Mesenchymal stem cell (in vitro differentiated cells and primary cell): Measurements from ENCODE around the gene MKLN1.

ENCODE experiments used
- DNase-seq: peaks from one replicate; pipeline ENCODE4 v3.0.0-alpha.2; 2013
- H2AFZ ChIP-seq: one replicate; pipeline ENCODE4 v1.6.1; 2013; ENCODE audit warnings: low read depth, mild to moderate bottlenecking, control low read depth, inconsistent platforms, low read length, moderate library complexity
- H2AK5ac ChIP-seq: 2 replicates; pipeline ENCODE4 v1.6.1; 2013; ENCODE audit warnings: low read length, moderate library complexity, mild to moderate bottlenecking, inconsistent platforms; ENCODE audit not compliant: severe bottlenecking
- H2BK120ac ChIP-seq: one replicate; pipeline ENCODE4 v1.6.1; 2013; ENCODE audit warnings: low read depth, mild to moderate bottlenecking, inconsistent platforms, low read length, moderate library complexity
- H2BK12ac ChIP-seq, 2 experiments: one replicate each; pipeline ENCODE4 v1.6.1; 2013; ENCODE audit warnings: inconsistent platforms in 2 of 2, low read length in 2 of 2, mild to moderate bottlenecking in 2 of 2, moderate library complexity in 2 of 2, control low read depth in 1 of 2
- H2BK15ac ChIP-seq: one replicate; pipeline ENCODE4 v1.6.1; 2013; ENCODE audit warnings: mild to moderate bottlenecking, low read depth, inconsistent platforms; ENCODE audit not compliant: poor library complexity, severe bottlenecking
- H2BK5ac ChIP-seq: 2 replicates; pipeline ENCODE4 v1.6.1; 2013; ENCODE audit warnings: low read depth, mild to moderate bottlenecking, low read length, control low read depth, inconsistent platforms; ENCODE audit not compliant: poor library complexity, severe bottlenecking
- H3K14ac ChIP-seq, 2 experiments: one replicate each; pipeline ENCODE4 v1.6.1; 2013; ENCODE audit warnings: inconsistent platforms in 2 of 2, low read length in 2 of 2, control low read depth in 1 of 2, mild to moderate bottlenecking in 1 of 2, moderate library complexity in 1 of 2
- H3K18ac ChIP-seq, 2 experiments: one replicate each; pipeline ENCODE4 v1.6.1; 2013; ENCODE audit warnings: inconsistent platforms in 2 of 2, low read length in 2 of 2, control low read depth in 1 of 2, low read depth in 1 of 2, mild to moderate bottlenecking in 1 of 2
- H3K23ac ChIP-seq, 2 experiments: one replicate each; pipeline ENCODE4 v1.6.1; 2013; ENCODE audit warnings: inconsistent platforms in 2 of 2, low read length in 2 of 2, mild to moderate bottlenecking in 2 of 2, moderate library complexity in 2 of 2, control low read depth in 1 of 2
- H3K27ac ChIP-seq: 2 replicates; pipeline ENCODE4 v1.5.1; 2013; ENCODE audit warnings: mild to moderate bottlenecking, moderate library complexity, low read length, control low read depth, inconsistent platforms; ENCODE audit not compliant: poor library complexity, severe bottlenecking
- H3K27me3 ChIP-seq, 2 experiments: 2 replicates each; pipeline versions ENCODE4 v1.6.1 to v1.7.0; 2013; ENCODE audit warnings: low read length in 2 of 2, mild to moderate bottlenecking in 2 of 2, moderate library complexity in 2 of 2, control low read depth in 1 of 2, inconsistent platforms in 1 of 2; ENCODE audit not compliant: control insufficient read depth in 1 of 2, insufficient read depth in 1 of 2
- H3K36me3 ChIP-seq, 2 experiments: 2 replicates each; pipeline versions ENCODE4 v1.6.1 to v1.7.0; 2013; ENCODE audit warnings: low read length in 2 of 2, control low read depth in 1 of 2, inconsistent platforms in 1 of 2, low read depth in 1 of 2, mild to moderate bottlenecking in 1 of 2; ENCODE audit not compliant: insufficient read depth in 2 of 2, control insufficient read depth in 1 of 2
- H3K4ac ChIP-seq, 2 experiments: one replicate each; pipeline ENCODE4 v1.6.1; 2013; ENCODE audit warnings: inconsistent platforms in 2 of 2, low read length in 2 of 2, mild to moderate bottlenecking in 2 of 2, moderate library complexity in 2 of 2, control low read depth in 1 of 2, low read depth in 1 of 2
- H3K4me1 ChIP-seq: 2 replicates; pipeline ENCODE4 v1.6.1; 2013; ENCODE audit warnings: low read depth, low read length, control low read depth; ENCODE audit not compliant: control insufficient read depth, insufficient read depth
- H3K4me2 ChIP-seq: 2 replicates; pipeline ENCODE4 v1.6.1; 2013; ENCODE audit warnings: low read length, mild to moderate bottlenecking, inconsistent platforms; ENCODE audit not compliant: poor library complexity, severe bottlenecking
- H3K4me3 ChIP-seq, 2 experiments: 2 replicates each; pipeline versions ENCODE4 v1.5.1 to v1.7.0; 2013; ENCODE audit warnings: low read length in 2 of 2, mild to moderate bottlenecking in 2 of 2, control low read depth in 1 of 2, low read depth in 1 of 2; ENCODE audit not compliant: insufficient read depth in 1 of 2
- H3K79me1 ChIP-seq: replicated peaks from 2 replicates; pipeline ENCODE4 v1.6.1; 2013; ENCODE audit warnings: mild to moderate bottlenecking, control low read depth, low read length, inconsistent platforms; ENCODE audit not compliant: poor library complexity, severe bottlenecking
- H3K9ac ChIP-seq: 2 replicates; pipeline ENCODE4 v1.7.0; 2013; ENCODE audit warnings: mild to moderate bottlenecking, low read length, moderate library complexity
- H3K9me3 ChIP-seq: 2 replicates; pipeline ENCODE4 v1.7.0; 2013; ENCODE audit warnings: mild to moderate bottlenecking, low read length; ENCODE audit not compliant: control insufficient read depth
- H4K8ac ChIP-seq: one replicate; pipeline ENCODE4 v1.6.1; 2013; ENCODE audit warnings: inconsistent platforms, mild to moderate bottlenecking, low read length, moderate library complexity
- H4K91ac ChIP-seq: one replicate; pipeline ENCODE4 v1.6.1; 2013; ENCODE audit warnings: mild to moderate bottlenecking, low read length, inconsistent platforms
- WGBS: methylation state at CpG from one replicate; pipeline ENCODE4 v1.1.7; 2013; ENCODE audit warnings: mixed read lengths; 5-methylcytosine and 5-hydroxymethylcytosine counted together

The MKLN1 gene

DNA sequence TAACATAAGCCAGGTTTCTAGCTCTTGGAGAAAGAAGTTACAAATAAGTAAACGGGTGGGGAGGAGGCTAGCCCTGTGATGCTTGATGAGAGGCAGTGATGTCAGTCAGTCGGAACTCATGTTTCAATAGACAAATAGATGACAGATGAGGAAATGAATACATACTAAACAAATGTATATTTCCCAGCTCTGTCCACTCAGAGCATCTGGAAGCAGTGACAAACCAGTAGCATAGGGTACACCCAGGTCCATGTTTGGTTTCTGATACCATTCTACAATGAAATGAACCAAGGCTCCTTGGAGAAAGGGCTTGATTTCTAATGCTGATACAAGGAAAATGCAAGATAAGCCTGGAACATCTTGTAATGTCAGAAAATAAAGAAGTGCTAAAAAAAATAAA is 198.1 kb downstream of the MKLN1 start:
- 100% methylated on average over 1 of the region's 2 CpGs for WGBS
- H3K4ac ChIP-seq: no peak overlapping the region
- no peak overlapping the region for H3K23ac ChIP-seq
- no peak overlapping the region for H3K27ac ChIP-seq
- no peak overlapping the region for H2BK5ac ChIP-seq
- H3K4me1 ChIP-seq: no peaks in the 10 kb centered on the region
- no peaks in the 10 kb centered on the region for H3K27me3 ChIP-seq
- no peak overlapping the region for H2BK120ac ChIP-seq
- DNase-seq: no peak
- H3K18ac ChIP-seq: no peak overlapping the region
- no peaks in the 10 kb centered on the region for H3K9me3 ChIP-seq
- H4K8ac ChIP-seq: no peak overlapping the region
- H2AK5ac ChIP-seq: no peak overlapping the region
- no peak overlapping the region for H2AFZ ChIP-seq
- no peaks in the 10 kb centered on the region for H3K79me1 ChIP-seq
- no peaks in the 10 kb centered on the region for H3K36me3 ChIP-seq
- no peak overlapping the region for H3K14ac ChIP-seq
- no peak overlapping the region for H2BK12ac ChIP-seq
- H4K91ac ChIP-seq: no peak overlapping the region
- no peak overlapping the region for H3K9ac ChIP-seq
- no peak overlapping the region for H3K4me3 ChIP-seq
- H3K4me2 ChIP-seq: no peak overlapping the region
- H2BK15ac ChIP-seq: no peak overlapping the region

DNA sequence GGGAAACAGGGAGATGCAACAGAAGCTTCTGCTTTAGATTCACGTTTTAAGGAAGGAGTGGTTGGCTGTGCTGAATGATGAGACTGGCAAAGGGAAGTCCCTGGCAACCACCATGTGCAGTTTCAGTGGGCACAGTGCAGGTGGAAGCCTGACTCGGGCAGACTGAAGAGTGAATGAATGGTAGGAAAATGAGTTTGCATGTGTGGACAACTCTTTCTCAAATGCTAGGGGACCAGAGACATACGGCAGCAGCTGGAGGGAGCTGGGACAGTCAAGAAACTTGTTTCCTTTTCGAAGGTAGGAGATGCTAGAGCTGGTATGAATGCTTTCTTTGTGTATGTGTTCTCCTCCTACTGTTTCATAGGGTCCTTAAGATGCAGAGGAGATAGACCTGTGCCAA is 199.8 kb downstream of the MKLN1 start:
- Histone ChIP-seq H3K4me3 (no peak overlapping the region), H3K23ac (no peak overlapping the region), H3K9me3 (no peaks in the 10 kb centered on the region), H2BK12ac (no peak overlapping the region), H3K4me1 (no peaks in the 10 kb centered on the region), H4K8ac (no peak overlapping the region), H2AK5ac (no peak overlapping the region), H2BK5ac (no peak overlapping the region), H3K4ac (no peak overlapping the region), H3K36me3 (no peaks in the 10 kb centered on the region), H3K27ac (no peak overlapping the region), H3K27me3 (no peaks in the 10 kb centered on the region), H2BK15ac (no peak overlapping the region), H2AFZ (no peak overlapping the region), H3K9ac (no peak overlapping the region), H3K18ac (no peak overlapping the region), H3K4me2 (no peak overlapping the region), H4K91ac (no peak overlapping the region), H3K79me1 (no peaks in the 10 kb centered on the region), H3K14ac (no peak overlapping the region), H2BK120ac (no peak overlapping the region)
- DNase-seq: no peak
- 57% methylated on average over 4 of the region's 4 CpGs for WGBS

DNA sequence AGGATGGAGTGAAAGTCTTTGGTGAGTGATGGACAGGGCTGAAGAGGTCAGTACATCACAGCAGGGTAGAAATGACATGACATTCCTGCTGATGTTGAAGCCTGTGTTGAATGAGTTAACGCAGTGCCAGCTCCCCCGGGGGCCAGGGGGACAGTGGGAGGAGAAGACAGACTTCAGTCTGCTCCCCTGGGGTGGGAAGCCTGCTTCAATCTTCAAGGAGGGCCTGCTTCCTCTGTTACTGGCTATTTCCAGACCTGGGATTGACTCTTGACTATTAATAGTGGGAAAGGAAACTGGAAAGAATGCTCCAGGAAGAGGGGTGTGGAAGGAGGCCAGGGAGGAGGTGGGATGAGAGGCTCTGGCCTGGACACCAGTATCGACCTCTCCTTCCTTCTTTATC is 201.5 kb downstream of the MKLN1 start:
- no peak overlapping the region for H3K23ac ChIP-seq
- H3K4ac ChIP-seq: no peak overlapping the region
- no peak overlapping the region for H3K14ac ChIP-seq
- no peak overlapping the region for H2BK15ac ChIP-seq
- H2BK5ac ChIP-seq: no peak overlapping the region
- no peak overlapping the region for H4K91ac ChIP-seq
- H3K27me3 ChIP-seq: peaks cover 0 to 3% of the 10 kb centered on the region in 2 experiments
- H3K4me2 ChIP-seq: no peak overlapping the region
- H3K18ac ChIP-seq: no peak overlapping the region
- H4K8ac ChIP-seq: no peak overlapping the region
- H2AFZ ChIP-seq: no peak overlapping the region
- no peaks in the 10 kb centered on the region for H3K36me3 ChIP-seq
- no peak for DNase-seq
- no peak overlapping the region for H2AK5ac ChIP-seq
- H2BK120ac ChIP-seq: no peak overlapping the region
- H2BK12ac ChIP-seq: no peak overlapping the region
- H3K4me3 ChIP-seq: no peak overlapping the region
- H3K4me1 ChIP-seq: no peaks in the 10 kb centered on the region
- H3K9me3 ChIP-seq: no peaks in the 10 kb centered on the region
- H3K27ac ChIP-seq: no peak overlapping the region
- WGBS: 7% methylated on average over 2 of the region's 3 CpGs
- H3K9ac ChIP-seq: no peak overlapping the region
- no peaks in the 10 kb centered on the region for H3K79me1 ChIP-seq

DNA sequence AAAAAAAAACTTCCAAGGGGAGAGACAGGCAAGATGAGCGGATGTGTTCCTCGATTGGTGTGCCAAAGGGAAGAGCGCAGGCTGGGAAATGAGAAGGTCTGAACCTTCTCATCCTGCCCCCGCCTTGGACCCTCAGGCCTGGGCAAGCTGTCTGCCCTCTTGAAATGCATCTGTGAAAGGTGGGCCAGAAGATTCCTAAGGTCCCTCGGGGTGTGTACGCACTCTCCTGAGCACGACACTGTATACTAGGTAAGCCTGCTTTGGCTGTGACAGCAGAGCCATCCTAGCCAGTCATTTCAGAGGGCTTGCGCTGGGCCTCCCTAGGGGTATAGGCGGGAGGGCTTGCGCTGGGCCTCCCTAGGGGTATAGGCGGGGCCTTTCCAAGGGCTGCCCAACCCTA is 201.9 kb downstream of the MKLN1 start:
- Histone ChIP-seq H2BK5ac (no peak overlapping the region), H4K91ac (no peak overlapping the region), H4K8ac (no peak overlapping the region), H3K36me3 (no peaks in the 10 kb centered on the region), H2AK5ac (no peak overlapping the region), H2BK15ac (no peak overlapping the region), H3K79me1 (no peaks in the 10 kb centered on the region), H3K23ac (no peak overlapping the region), H3K18ac (no peak overlapping the region), H3K9me3 (no peaks in the 10 kb centered on the region), H3K27ac (no peak overlapping the region), H3K9ac (no peak overlapping the region), H3K27me3 (peaks cover 0 to 3% of the 10 kb centered on the region in 2 experiments), H3K4me3 (no peak overlapping the region), H3K4me2 (no peak overlapping the region), H2AFZ (no peak overlapping the region), H3K4me1 (no peaks in the 10 kb centered on the region), H2BK12ac (no peak overlapping the region), H3K14ac (no peak overlapping the region), H2BK120ac (no peak overlapping the region), H3K4ac (no peak overlapping the region)
- no peak for DNase-seq
- 92% methylated on average over 10 of the region's 11 CpGs for WGBS
